Hepatic stellate cell (primary cell): ENCODE measurements around the gene FAAP20.
A peak's percentile ranks its signal among the peaks of the same experiment; 100 is the strongest.

Source experiments
- DNase-seq: peaks from one replicate; pipeline ENCODE4 v3.0.0; 2011; ENCODE audit warnings: low spot score

The FAAP20 gene

DNA sequence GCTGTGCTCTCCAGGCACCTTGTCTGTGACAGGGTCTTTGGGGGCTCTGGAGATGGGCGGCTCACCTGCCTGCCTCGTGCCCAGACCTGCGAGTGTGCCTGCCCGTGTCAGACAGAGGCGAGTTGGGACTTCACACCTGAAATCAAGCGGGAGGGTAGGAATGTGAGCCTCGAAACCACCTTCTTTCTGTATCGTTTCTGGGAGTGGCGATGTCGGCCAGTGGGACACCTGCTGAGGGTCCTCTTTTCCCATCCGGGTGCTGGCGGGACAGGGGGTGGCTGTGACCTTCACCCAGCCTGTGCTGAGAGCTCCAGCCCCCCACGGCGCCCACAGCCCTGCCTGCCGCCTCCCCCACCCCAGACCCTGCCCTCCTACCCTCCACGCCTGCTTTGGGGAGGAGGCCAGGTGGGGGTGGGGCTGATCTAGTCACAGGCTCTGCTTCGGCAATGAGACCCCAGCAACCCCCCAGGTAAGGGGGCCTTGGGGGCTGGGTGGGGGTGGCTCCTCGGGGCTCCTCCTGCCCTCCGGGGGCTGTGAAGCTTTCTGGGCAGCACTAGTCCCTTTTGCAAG lies 15.6 kb upstream of the FAAP20 start:
- DNase-seq, result no peak

DNA sequence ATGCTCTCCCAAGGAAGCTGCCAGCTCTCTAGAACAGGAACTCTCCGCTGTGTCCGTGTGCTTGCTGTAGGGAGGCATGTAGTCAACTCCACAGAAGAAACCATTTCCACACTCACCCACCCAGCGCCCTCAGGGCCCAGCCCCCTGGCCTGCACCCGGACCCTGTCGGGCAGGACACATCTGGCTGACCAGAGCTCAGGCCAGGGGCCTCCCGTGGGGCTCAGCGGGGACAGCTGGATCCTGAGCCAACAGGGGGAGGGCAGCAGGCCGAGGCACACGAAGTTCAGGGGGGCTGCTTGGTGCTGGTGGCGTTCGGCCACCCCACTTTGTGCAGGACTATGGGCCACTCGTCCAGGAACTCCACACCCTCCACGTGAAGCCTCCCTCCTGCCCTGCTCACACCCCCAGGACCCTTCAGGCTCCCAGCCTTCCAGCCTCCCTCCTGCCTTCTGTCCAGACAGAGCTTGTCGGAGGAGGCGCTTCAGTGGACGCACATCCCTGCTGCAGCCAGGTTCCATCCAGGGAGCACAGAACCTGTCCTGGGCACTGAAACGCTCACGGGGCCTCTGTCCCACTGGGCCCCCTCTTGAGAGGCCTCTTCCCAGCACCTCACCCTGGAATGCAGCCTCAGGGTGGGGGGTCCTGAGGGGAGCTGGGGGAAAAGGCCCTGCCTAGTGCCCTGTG lies 15.0 kb upstream of the FAAP20 start:
- DNase-seq, result no peak

DNA sequence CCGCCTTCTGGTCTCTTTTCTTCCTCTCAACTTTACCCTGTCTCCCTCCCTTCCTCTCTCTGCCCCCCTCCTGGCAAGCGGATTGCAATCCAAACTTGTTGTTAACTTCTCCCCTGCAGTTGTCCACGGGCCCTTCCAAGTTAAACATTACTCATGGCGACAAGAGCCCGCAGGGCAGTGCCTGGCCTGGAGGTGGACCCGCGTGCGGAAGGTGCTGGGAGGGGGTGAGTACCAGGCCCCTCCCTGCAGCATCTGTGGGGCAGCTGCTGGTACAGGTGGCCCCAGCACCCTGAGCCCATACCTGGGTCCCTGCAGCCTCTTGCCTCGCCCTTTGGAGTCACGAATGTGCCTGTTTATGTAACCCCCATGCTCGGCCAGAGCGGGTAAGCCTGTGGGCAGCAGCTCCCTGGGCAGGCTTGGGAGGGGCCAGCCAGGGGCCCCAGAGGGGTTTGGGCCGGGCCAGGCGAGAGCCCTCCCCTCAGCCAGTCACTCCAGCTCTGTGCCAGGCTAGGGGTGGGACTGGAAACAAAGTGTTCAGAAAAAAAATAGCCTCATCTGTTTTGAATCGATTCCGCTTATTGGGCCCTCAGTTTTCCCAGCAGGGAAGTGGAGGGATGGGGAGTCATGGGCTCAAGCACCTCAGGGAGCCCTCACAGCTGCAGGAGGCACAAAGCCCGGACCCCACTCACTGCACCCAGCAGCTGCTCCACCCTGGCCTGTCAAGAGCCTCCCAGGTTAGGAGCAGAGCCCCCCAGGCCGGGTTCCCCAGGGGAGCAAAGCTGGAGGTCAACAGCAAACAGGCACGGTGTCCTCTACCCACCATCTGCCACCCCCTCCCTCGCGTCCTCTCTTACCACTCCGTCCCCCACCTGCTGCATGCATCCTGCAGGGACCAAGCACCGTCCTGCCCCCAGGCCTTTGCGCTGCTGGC lies 14.0 kb upstream of the FAAP20 start:
- peak; percentile 90 for DNase-seq

DNA sequence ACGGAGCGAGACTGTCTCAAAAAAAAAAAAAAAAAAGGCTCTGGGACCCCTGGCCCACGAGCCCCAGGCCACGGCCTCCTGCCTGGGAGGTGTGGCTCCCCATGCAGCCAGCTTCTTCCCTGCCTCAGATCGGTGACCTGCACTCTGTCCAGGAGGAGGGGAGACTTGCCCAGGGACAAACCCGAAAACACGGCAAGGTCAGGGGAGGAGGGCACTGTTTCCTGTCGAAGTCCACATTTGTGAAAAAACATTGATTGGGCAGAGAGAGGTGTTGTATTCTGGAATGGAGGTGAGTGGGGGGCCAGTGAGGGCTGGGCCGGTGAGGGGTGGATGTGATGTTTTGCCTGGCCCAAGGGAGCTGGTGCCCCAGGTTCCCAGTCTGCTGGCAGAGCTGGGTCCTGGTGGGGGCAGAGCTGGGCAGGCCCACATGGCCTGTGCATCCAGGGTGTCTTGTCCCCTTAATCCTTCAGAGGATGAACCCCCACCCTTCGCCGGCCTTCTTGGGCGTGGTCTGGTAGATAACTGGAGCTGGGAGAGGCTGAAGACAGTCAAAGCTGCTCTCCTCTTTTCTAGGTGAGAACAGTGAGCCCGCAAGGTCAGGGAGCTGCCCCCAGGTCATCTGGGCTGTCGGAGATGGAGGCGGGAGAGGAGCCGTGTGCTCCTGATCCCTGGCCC lies 12.4 kb upstream of the FAAP20 start:
- DNase-seq, result no peak

DNA sequence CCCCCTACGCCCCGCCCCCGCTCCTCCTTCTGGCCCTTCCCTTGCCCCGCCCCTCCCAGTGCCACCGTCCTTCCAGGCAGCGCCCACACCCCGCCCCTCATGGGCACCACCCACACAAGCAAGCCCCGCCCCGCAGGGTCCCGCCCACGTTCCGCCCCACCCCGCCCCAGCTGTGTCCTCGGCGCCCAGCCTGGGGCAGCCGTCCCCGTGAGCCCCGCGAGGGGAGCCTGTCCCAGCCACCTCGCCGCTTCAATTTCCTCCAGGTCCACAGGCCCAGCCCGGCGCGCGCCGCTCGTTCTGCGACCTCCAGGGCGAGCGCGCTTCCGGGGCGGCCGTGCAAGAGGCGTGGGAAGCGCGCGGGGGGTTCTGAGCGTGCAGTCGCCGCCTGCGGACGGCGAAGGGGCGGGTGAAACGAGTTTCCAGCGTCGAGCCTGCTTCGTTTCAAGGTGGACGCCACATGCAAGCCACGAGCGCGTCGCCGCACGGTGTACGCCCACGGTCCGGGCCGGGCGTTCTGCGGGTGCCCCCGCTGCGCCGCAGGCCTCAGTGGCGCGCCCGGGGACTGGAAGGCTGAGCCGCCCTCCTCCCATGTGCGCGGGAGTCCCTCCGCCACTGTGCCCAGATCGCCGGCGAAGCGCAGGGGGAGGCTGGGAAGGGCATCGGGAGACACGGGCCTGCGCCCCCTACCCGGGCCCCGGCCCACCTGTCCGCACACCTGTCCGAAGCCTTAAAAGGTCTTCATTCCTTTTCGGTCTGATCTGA lies 10.8 kb upstream of the FAAP20 start:
- no peak for DNase-seq

DNA sequence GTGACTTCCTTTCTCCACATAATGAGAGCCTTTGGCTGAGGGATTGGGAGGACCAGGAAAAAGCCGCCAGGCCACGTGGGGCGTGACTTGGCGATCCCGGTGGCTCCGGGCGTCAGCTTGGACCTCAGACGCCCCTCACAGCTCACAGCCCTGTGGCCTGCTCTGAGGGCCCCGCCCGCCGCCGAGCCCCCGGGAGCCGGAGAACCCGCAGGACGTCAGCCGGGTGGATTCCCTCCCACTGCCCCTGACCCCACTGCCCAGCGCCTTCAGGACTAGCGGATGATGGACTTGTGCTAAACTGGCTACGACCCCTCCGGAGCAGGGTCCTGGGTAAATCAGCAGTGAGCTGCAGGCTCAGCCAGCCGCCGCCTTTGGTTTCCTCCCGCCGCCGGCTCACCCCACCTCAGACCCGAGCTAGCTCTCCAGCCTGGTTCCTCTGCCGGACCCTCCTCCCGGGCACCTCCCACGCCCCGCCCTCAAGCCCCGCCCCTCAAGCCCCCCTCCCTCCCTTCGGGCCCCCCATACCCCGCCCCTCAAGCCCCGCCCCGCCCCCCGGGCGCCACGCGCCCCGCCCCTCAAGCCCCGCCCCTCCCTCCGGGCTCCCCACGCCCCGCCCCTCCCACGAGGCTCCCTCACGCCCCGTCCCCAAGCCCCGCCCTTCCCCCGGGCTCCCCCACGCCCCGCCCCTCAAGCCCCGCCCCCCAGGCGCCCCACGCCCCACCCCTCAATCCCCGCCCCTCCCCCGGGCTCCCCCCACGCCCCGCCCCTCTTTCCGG lies 10.0 kb upstream of the FAAP20 start:
- peak; percentile 94 for DNase-seq

DNA sequence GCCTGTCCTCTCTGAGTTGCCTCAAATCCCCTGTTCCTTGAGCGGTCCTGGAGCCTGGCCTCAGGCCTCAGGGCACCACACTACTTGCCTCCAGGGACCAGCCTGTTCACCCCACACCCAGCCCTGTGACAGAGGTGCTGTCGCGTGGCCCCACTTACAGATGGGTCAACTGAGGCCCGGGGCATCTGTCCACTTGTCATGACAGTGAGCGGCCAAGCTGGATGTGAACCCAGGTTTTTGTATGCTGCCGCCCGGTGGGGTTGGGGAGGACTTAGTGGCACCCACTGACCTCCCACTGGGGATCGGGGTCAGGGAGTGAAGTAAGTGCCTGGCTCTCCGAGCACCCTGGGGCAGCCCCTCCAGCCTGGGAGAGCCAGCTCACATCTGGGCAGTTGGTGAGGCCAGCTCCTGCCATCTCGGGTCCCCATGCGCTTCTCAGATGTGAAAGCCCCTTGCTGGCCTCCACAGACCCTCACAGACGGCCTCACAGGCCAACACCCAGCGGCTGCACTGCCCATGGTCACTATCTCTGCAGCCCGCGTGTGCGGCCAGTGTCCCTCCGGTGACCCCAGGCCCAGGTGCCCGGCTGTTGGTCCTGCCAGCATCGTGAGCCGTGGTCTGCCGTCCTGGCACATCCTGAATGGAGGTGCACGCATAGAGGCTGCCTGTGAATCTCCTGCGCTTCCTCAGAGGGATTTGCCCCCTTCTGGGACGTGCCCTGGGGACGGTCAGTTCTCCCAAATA lies 9.3 kb upstream of the FAAP20 start:
- no peak for DNase-seq

DNA sequence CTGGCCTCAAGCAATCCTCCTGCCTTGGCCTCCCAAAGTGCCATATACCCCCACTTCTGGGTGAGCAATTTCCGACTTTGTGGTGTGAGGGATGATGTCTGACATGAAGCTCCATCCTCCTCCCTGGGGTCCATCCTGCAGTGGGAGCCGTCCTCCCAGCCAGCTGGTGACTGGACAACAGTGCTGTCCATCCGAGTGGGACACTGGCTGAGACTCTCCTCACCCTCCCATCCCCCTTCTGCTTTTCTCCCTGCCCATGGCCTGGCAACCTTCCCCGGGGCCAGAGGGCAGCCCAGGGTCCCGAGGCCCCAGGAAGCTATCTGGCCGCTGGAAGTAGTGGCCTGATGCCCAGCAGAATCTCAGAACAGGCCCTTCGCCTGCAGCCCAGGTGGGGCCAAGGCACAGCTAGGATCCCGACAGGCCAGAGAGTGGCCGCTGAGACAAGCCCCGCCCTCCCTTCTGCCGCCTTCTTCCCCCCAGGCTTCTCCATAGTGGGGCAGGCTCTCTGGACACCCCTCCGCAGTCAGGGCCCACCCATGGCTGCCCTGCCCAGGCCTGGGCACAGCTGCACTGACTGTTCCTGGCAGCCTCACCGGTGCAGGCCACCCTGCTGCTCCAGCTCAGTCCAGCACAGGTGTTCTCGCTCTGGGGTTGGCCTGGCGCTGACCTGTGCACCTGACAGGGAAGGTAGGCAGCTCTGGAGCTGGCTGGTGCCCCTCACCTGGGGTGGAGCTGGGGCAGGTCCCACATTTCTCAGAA lies 8.4 kb upstream of the FAAP20 start:
- DNase-seq, result no peak

DNA sequence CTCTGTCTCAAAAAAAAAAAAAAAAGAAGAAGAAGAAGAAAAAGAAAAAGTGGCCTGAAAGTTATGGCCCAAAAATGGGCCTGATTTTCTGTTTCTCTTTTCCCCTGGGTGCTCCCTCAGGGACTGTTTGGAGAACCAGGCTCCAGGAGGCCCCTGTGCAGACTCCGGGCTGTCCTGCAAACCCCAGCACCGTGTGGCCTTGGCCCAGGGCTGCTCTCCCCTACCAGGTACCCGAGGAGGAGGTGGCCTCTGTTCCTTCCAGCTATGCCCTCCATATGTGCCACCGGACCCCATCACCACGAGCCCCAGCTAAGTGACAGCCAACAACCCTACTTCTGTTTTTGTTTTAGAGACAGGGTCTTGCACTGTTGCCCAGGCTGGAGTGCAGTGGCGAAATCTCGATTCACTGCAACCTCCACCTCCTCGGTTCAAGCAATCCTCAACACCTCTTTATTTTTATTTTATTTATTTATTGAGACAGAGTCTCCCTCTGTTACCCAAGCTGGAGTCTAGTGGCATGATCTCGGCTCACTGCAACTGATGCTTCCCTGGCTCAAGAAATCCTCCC lies 7.5 kb upstream of the FAAP20 start:
- DNase-seq, result no peak

DNA sequence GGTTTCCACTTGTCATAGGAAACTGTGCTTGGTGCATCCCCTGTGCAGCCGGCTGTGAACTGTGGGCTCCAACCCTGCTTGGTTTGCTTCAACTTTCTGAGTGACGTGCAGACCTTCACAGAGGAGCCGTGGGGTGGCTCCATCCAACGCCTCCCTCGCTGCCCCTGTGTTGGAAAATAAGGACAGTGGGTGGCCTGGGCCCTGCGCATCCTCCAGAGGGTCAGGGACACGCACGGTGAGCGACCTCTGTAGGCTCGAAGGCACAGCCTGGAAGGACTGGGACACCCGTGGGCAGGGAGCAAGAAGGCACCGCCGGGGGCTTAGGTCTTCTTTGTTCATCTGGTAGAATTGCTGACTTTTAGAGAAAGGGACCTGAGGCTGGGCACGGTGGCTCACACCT lies 6.5 kb upstream of the FAAP20 start:
- no peak for DNase-seq

DNA sequence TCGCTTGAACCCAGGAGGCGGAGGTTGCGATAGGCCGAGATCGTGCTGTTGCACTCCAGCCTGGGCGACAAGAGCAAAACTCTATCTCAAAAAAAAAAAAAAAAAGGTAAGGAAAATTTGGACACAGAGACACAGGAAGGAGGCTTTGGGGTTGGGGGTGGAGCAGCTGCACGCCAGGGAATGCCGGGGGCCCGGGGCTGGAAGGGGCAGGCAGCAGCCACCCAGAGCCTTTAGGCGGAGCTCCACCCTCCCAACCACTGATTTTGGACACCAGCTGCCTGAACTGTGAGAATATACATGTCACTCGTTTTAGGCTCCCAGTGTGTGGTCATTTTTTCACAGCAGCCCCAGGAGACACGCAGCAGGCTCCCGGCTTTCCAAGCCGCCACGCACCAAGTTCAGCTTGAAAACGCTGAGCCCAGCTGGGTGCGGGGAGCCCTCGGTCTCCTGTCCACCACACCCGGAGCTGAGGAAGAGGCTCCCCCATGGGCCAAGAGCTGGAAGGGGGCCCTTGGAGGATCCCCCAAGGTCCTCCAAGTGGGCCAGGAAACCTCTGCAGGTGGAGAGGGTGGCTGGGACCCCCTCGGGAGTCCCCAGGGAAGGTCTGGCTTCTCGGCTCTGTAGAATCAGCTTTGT lies 5.9 kb upstream of the FAAP20 start:
- DNase-seq, result no peak

DNA sequence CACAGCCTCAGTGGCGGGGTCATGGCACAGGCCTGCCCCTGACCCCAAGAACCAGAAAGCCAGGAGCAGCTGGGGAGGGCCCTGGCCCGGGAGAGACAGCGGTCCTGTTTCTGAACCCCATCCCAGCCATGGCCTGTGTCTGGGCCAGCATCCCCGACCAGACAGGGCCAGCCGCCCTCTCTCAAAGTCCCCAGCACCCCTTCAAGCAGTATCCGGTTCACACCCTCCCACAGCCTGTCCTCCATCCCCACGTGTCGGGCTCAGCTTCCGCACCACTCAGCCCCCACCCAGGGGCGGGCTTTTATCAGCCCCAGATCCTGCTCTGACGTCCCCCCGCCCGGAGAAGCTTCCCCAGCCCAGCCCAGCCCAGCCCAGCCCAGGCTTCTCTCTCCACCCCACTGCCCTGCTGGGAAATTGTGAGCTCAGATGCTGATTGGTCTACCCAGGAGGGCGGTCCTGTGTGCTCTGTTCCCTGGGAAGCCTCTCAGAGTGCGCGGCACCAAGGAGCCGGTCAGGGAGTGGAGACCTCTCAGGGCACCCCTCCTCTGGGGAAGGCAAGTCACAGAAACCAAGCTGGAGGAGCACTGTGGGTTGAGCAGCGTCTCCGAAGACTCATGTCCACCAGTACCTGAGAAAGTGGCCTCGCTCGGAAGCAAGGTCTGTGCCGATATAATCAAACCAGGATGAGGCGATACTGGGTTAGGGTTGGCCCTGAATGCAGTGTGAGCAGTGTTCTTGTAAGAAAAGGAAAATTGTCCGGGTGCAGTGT lies 4.7 kb upstream of the FAAP20 start:
- peak; percentile 99 for DNase-seq

DNA sequence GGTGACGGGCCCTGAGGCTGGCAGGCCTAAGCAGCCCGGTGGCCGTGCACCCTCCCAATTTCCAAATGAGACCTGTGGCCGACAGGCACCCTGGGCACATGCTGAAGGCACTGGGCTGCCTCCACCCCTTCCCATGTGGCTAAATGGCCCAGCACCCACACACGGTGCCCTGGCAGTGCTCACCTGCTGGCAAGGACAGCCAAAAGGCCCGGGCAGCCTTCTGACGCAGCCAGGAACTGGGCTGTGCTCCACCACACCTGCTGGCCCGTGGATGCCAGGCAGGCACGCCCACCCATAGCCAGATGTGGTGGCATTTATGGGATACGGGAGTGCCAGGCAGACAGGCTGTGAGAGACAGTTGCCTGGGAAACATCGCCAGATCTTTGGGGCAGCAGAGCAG lies 4.0 kb upstream of the FAAP20 start:
- no peak for DNase-seq

DNA sequence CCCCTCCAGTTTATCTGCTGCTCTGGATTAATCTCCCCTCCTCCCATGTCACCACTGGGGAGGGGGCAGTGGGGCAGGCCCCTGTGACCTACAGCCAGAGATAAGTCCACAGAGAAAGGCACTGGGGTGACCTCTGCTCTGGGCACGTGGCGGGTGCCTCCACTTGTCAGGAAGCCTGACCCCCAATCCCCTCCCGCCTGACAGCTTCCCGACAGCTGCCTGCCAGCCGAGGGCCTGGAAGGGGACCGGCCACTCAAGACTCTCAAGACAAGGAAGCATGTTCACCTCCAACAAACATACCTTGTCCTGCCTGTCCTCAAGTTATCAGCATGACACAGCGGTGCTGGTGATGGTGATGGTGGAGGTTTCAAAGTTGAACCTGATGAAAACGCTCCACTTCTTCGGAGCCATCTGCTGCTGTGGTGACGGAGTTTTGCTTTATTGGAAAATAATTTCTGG lies 3.2 kb upstream of the FAAP20 start:
- DNase-seq, result no peak

DNA sequence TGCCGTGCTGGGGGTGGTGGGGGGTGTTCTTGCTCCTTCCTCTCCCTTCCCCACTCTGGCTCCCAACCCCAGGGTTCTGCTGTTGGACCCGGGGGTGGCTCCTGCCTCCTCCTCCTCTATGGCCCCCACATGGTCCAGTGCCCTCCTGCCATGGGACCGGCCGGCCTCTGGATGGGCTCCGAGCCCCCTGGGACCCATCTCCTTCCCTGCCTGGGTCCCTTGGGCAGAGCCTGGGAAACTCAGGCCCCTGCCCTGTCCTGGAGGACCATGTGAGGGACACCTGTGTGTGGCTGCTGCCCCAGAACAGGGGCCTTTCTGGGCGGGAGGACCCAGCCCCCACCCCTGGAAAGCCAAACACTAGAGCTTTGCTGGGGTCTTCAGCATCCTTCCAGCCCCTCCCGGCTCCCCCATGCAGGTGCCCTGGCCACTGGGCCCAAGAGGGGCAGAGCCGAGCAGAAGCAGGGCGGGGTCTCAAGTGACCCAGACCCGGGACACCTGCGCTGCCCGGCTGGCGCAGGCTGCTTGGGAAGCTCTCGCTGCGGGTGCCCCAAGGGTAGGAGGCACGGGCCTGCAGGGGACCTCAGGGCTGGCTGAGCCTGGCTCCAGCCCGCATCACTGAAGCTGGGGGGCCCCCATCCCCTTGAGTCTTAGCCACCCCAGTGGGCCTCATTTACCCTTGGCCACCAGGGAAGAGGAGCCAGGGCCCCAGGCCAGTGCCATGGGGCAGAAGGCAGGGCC lies 2.5 kb upstream of the FAAP20 start:
- DNase-seq, result no peak

DNA sequence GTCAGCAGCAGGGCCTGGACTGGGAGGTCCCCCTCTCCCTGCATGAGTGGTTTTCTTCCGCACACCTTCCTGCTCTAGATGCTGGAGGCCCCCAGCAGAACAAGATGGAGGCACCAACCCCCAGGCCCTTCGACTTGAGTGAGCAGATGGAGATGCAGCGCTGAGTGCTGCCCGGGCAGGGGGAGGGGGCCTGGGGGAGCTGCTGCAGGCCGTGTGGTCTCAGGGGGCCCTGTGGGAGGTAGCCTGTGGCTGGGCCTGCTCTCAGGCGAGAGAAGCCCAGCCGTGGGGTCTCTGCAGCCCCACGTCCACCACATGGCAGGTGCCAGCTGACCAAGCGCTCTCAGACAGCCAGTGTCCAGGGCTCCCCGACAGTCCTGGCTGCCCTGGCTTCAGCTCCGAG lies 1.2 kb upstream of the FAAP20 start:
- no peak for DNase-seq
